ENCODE measurements around the gene NOTCH2. TPM values are rescaled to one million over a fixed set of nuclear protein-coding genes. Genes with fewer than 3 reads are reported as not detected.

NOTCH2 gene
- total and polyA plus RNA-seq, 7 donors: 2.8 to 88.9 (median 45.9) TPM

DNA sequence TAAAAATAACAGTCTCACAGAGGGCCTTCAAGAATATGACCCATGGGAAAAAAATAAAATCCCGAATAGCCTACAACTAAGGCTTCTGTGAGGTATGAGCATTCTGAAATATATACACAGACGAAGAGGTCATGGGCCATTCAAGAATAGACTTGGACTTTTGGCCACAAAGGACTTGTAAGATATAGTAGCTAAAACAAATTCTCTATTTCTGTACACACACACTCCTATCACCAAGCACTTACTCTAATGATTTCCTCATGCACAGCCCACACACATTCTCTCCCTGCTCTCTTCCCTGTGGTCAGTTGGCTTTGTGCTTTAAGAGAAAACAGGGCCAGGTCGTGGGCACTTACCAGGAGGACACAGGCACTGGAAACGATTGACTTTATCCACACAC lies 103.4 kb downstream of the NOTCH2 start:
- peaks cover 0 to 18% (median 8%) of the 10 kb centered on the region in 4 donors for H3K4me1 ChIP-seq
- no peak for TF ChIP-seq POLR2AphosphoS5 (IDR thresholded peaks at IDR 0.05)
- TF ChIP-seq POLR2A (IDR thresholded peaks at IDR 0.05): no peak
- TF ChIP-seq, protein P1, sequence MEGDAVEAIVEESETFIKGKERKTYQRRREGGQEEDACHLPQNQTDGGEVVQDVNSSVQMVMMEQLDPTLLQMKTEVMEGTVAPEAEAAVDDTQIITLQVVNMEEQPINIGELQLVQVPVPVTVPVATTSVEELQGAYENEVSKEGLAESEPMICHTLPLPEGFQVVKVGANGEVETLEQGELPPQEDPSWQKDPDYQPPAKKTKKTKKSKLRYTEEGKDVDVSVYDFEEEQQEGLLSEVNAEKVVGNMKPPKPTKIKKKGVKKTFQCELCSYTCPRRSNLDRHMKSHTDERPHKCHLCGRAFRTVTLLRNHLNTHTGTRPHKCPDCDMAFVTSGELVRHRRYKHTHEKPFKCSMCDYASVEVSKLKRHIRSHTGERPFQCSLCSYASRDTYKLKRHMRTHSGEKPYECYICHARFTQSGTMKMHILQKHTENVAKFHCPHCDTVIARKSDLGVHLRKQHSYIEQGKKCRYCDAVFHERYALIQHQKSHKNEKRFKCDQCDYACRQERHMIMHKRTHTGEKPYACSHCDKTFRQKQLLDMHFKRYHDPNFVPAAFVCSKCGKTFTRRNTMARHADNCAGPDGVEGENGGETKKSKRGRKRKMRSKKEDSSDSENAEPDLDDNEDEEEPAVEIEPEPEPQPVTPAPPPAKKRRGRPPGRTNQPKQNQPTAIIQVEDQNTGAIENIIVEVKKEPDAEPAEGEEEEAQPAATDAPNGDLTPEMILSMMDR (IDR thresholded peaks at IDR 0.05): no peak
- no peak for TF ChIP-seq EP300 (IDR thresholded peaks at IDR 0.05)
- H3K9me3 ChIP-seq: no peaks in the 10 kb centered on the region
- no peaks in the 10 kb centered on the region for H3K27me3 ChIP-seq
- peaks cover 11 to 78% (median 31%) of the 10 kb centered on the region in 4 donors for H3K36me3 ChIP-seq
- no peak for DNase-seq
- H3K27ac ChIP-seq: peak overlapping the region in 2 of 4 donors; percentile 40 to 51
- intact Hi-C loops (cut with DNase I): no loop called here
- H3K4me3 ChIP-seq: no peak overlapping the region
- 83 to 85% methylated on average over 4 of the region's 4 CpGs for WGBS, 2 donors

DNA sequence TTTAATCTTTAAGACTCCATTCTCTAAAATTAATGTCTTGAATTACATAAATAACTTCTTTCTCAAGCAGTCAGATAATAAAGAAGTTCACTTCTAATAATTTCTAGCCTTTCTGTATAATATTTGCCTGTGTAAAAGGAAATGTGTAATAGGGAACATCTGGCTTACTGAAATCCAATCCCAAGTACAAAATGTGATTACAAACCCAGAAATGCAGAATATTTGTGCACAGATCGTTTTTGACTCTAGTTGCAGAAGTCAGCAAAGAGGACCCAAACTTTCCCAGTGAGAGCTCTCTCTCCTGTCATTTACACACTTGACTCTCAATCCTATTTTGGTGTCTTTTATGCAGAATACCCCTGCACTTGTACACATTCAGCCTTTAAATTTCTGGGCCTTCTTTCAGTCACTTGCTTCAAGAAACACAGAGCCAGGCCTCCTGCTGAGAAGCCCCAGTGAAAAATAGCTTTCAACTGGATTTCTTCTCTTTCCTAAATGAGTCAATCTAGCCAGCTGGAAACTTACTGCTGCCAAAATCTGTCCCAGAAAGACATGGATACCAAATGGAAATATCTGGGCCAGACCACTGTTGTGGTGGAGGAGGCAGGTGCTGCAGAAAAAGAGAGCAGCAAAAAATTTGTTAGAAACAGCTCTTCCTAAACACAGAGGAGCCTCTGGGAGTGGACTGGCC lies 104.6 kb downstream of the NOTCH2 start:
- Histone ChIP-seq H3K27ac (peak overlapping the region in 3 of 4 donors; percentile 1 to 51 (median 40)), H3K27me3 (no peaks in the 10 kb centered on the region), H3K4me3 (no peak overlapping the region), H3K4me1 (peaks cover 0 to 25% (median 10%) of the 10 kb centered on the region in 4 donors), H3K9me3 (no peaks in the 10 kb centered on the region), H3K36me3 (peaks cover 11 to 72% (median 30%) of the 10 kb centered on the region in 4 donors)
- no peak for DNase-seq
- TF ChIP-seq POLR2A (IDR thresholded peaks at IDR 0.05) (no peak), EP300 (IDR thresholded peaks at IDR 0.05) (no peak), POLR2AphosphoS5 (IDR thresholded peaks at IDR 0.05) (no peak)
- TF ChIP-seq, protein P1 (IDR thresholded peaks at IDR 0.05): no peak
- WGBS, 2 donors: 80 to 84% methylated on average over 1 of the region's 1 CpG
- intact Hi-C loops (cut with DNase I): no loop called here

DNA sequence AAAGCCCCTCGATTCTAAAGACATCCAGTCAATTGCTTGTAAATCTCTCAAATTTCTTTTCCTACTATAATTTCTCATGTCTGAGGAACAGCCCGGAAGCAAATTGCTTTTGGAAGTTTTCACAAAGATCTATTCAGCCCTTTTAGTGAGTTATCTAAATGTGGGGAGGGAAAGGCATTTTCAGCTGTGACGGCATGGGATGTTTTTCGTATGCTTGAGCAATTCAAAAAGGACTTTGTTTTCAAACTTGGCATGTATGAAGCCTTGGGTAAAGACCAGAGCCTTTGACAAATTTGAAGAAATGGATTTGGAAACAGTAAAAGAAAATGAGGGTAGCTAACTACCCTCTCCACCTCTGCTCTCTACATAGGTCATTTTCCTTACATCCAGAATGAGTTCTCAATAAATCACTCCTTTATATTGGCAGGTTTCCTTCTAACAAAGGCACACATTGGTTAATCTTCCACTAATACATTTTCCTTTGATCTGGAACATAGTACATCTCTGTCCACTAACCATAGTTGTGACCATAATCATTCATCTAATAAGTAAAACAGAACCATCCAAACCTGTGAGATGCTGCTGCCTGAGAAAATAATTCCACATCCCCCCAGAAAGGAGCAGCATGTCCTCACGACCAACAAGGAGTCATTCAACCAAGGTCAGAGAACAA lies 107.0 kb downstream of the NOTCH2 start:
- peaks cover 9 to 66% (median 28%) of the 10 kb centered on the region in 4 donors for H3K36me3 ChIP-seq
- WGBS, 2 donors: 69 to 81% methylated on average over 5 of the region's 5 CpGs
- intact Hi-C loops (cut with DNase I): no loop called here
- peak overlapping the region in 2 of 4 donors; percentile 24 to 46 for H3K27ac ChIP-seq
- peaks cover 0 to 24% (median 12%) of the 10 kb centered on the region in 4 donors for H3K4me1 ChIP-seq
- no peaks in the 10 kb centered on the region for H3K27me3 ChIP-seq
- no peaks in the 10 kb centered on the region for H3K9me3 ChIP-seq
- DNase-seq: no peak
- H3K4me3 ChIP-seq: no peak overlapping the region
- TF ChIP-seq EP300 (IDR thresholded peaks at IDR 0.05): no peak

DNA sequence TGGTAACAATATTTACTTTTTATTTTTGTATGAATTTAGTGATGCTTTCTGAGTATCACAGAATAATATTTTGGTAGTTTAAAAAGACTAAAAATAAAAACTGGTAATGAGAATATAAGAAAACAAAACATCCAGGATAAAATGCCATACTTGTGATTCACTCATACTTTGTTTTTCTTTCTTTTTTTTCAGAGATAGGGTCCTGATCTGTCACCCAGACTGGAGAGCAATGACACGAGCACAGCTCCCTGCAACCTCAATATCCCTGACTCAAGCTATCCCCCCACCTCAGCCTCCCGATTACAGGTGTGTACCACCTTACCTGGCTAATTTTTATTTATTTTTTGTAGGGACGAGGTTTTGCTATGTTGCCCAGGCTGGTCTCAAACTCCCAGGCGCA lies 109.0 kb downstream of the NOTCH2 start:
- H3K9me3 ChIP-seq: no peaks in the 10 kb centered on the region
- no peak overlapping the region for H3K27ac ChIP-seq
- intact Hi-C loops (cut with DNase I): no loop called here
- no peak for DNase-seq
- no peak for TF ChIP-seq POLR2AphosphoS5 (IDR thresholded peaks at IDR 0.05)
- TF ChIP-seq POLR2A (IDR thresholded peaks at IDR 0.05): no peak
- no peak for TF ChIP-seq EP300 (IDR thresholded peaks at IDR 0.05)
- TF ChIP-seq, protein P1 (IDR thresholded peaks at IDR 0.05): no peak
- H3K4me1 ChIP-seq: peaks cover 0 to 24% (median 10%) of the 10 kb centered on the region in 4 donors
- no peaks in the 10 kb centered on the region for H3K27me3 ChIP-seq
- H3K36me3 ChIP-seq: peaks cover 0 to 47% (median 18%) of the 10 kb centered on the region in 4 donors
- H3K4me3 ChIP-seq: no peak overlapping the region
- 94 to 95% methylated on average over 4 of the region's 4 CpGs for WGBS, 2 donors
